ENCODE measurements around the gene TGM4. TPM values are rescaled to one million over a fixed set of nuclear protein-coding genes. Genes with fewer than 3 reads are reported as not detected.
A peak's percentile ranks its signal among the peaks of the same experiment; 100 is the strongest.

The TGM4 gene
- total and polyA plus RNA-seq, 10 of the 15 experiments (the other 5 are each of a cell fraction or from before 2014, with no cell fraction given): not detected

DNA sequence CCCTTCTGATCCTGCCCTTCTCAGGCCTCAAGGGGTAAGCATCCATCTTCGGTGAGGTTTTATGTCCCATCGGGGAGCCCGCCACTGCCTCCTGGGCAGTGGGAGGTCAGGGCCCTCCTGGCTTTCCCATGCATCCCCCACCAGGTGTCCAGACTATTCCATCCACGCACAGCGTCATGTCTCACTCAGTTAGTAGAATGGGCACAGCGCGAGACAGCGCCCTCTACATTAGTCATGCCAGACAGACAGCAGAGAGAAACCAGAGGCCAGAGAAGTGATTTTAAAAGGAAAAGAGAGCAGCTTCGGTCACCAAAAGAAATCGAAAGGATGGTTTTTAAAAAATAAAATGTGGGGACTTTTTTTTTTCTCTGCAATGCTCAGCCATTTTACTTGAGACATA lies 51.8 kb downstream of the TGM4 start:
- TF ChIP-seq CTCF (IDR thresholded peaks at IDR 0.05 in 2 of 3, conservative IDR thresholded peaks at IDR 0.05 in 1 of 3; ENCODE audit: control insufficient read depth in 2 of 3, extremely low read depth in 1 of 3, insufficient read depth in 1 of 3, low read depth in 3 of 3, low read length in 3 of 3): 0 out of 6 replicates have a peak, but pooled peaks of 1 of the 3 experiments have one; percentile 7
- TF ChIP-seq SUPT20H (IDR thresholded peaks at IDR 0.05; ENCODE audit: borderline replicate concordance, control insufficient read depth, low read depth, low read length): no peak
- H2AFZ ChIP-seq (ENCODE audit: control insufficient read depth, low read depth, low read length): no peak overlapping the region
- no peak overlapping the region for H3K4me3 ChIP-seq
- H4K20me1 ChIP-seq (ENCODE audit: control insufficient read depth, insufficient read depth): no peaks in the 10 kb centered on the region
- in situ Hi-C loops (cut with MboI): no loop called here
- no peaks in the 10 kb centered on the region for H3K79me2 ChIP-seq (ENCODE audit: control insufficient read depth, insufficient read depth, low read length)
- TSS peak; percentile 26 for BruUV-seq (replicated peaks)
- no peak overlapping the region for H3K27ac ChIP-seq (ENCODE audit: control insufficient read depth, insufficient read depth)
- no peak for DNase-seq (ENCODE audit: low read depth, low spot score)
- H3K9ac ChIP-seq (ENCODE audit: control insufficient read depth, insufficient read depth, low read length): no peak overlapping the region
- POLR2A ChIA-PET: no interaction called here
- CTCF ChIA-PET: no interaction called here
- ATAC-seq: no peak
- RAD21 ChIA-PET (ENCODE audit: unreplicated experiment): no interaction called here
- peaks cover 0 to 16% of the 10 kb centered on the region in 2 experiments; a peak in 3 of 4 replicates for H3K36me3 ChIP-seq (ENCODE audit: control insufficient read depth in 2 of 2, insufficient read depth in 2 of 2, low read length in 1 of 2)
- no peaks in the 10 kb centered on the region for H3K27me3 ChIP-seq (replicated peaks in 1 of 2; ENCODE audit: control insufficient read depth in 2 of 2, insufficient read depth in 2 of 2, low read length in 1 of 2)
- no peaks in the 10 kb centered on the region for H3K4me1 ChIP-seq (ENCODE audit: control insufficient read depth, insufficient read depth, low read length)
- H3K9me3 ChIP-seq (replicated peaks; ENCODE audit: control insufficient read depth, insufficient read depth, low read length): no peaks in the 10 kb centered on the region
- 97% methylated on average over 10 of the region's 10 CpGs for WGBS (ENCODE audit: insufficient coverage, insufficient replicate concordance, low lambda C conversion rate, missing lambda C conversion rate)
- intact Hi-C loops (cut with micrococcal nuclease; ENCODE audit: unreplicated experiment): no loop called here
- no peak overlapping the region for H3K4me2 ChIP-seq (ENCODE audit: control insufficient read depth, insufficient read depth)
- SMC1A ChIA-PET (ENCODE audit: uncharacterized antibody, unreplicated experiment): no interaction called here
- no peak for FAIRE-seq

DNA sequence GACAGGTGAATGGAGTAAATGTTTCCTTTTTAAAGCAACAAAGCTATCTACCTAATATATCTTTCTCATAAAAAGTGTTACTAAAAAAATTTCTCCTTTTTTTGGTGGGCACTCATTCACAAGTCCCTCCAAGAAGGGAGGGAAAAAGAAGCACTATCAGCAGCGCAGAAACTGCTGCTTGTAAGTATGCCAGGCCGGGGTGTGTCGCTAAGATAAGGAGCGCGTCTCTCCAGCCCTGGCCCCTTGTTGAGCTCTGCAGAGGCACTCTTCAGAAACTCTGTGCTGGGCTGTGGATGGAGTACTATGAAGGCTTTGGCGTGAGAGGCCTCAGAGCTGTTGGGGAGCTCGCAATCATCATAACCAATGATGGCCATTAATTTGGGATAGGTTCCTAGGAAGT lies 52.5 kb downstream of the TGM4 start:
- ATAC-seq: no peak
- ChIA-PET SMC1A (ENCODE audit: uncharacterized antibody, unreplicated experiment) (no interaction called here), RAD21 (ENCODE audit: unreplicated experiment) (no interaction called here), POLR2A (no interaction called here), CTCF (interaction anchor here (0.6 kb wide), 1 partner anchor 110 kb away, joined by 3 read pairs; no protein-coding TSS in a partner anchor)
- Histone ChIP-seq H3K4me1 (ENCODE audit: control insufficient read depth, insufficient read depth, low read length) (no peaks in the 10 kb centered on the region), H3K4me2 (ENCODE audit: control insufficient read depth, insufficient read depth) (no peak overlapping the region), H3K9ac (ENCODE audit: control insufficient read depth, insufficient read depth, low read length) (no peak overlapping the region), H3K27me3 (replicated peaks in 1 of 2; ENCODE audit: control insufficient read depth in 2 of 2, insufficient read depth in 2 of 2, low read length in 1 of 2) (no peaks in the 10 kb centered on the region), H4K20me1 (ENCODE audit: control insufficient read depth, insufficient read depth) (no peaks in the 10 kb centered on the region), H3K27ac (ENCODE audit: control insufficient read depth, insufficient read depth) (no peak overlapping the region), H3K9me3 (replicated peaks; ENCODE audit: control insufficient read depth, insufficient read depth, low read length) (no peaks in the 10 kb centered on the region), H3K36me3 (ENCODE audit: control insufficient read depth in 2 of 2, insufficient read depth in 2 of 2, low read length in 1 of 2) (peaks cover 0 to 17% of the 10 kb centered on the region in 2 experiments; a peak in 3 of 4 replicates), H2AFZ (ENCODE audit: control insufficient read depth, low read depth, low read length) (no peak overlapping the region), H3K79me2 (ENCODE audit: control insufficient read depth, insufficient read depth, low read length) (no peaks in the 10 kb centered on the region), H3K4me3 (no peak overlapping the region)
- no peak for FAIRE-seq
- intact Hi-C loops (cut with micrococcal nuclease; ENCODE audit: unreplicated experiment) (no loop called here), in situ Hi-C loops (cut with MboI) (no loop called here)
- BruUV-seq (replicated peaks): no TSS peak
- 98% methylated on average over 7 of the region's 7 CpGs for WGBS (ENCODE audit: insufficient coverage, insufficient replicate concordance, low lambda C conversion rate, missing lambda C conversion rate)
- no peak for DNase-seq (ENCODE audit: low read depth, low spot score)
- no peak for TF ChIP-seq PAX5 (IDR thresholded peaks at IDR 0.05; ENCODE audit: borderline replicate concordance, low read depth, low read length)
- no peak for TF ChIP-seq SPI1 (IDR thresholded peaks at IDR 0.05; ENCODE audit: borderline replicate concordance, insufficient read depth, low read depth, low read length)
- TF ChIP-seq POU2F2 (IDR thresholded peaks at IDR 0.05; ENCODE audit: borderline replicate concordance, low read depth, low read length): no peak
- TF ChIP-seq STAT3 (IDR thresholded peaks at IDR 0.05; ENCODE audit: low read depth, low read length): no peak
- no peak for TF ChIP-seq KLF5 (IDR thresholded peaks at IDR 0.05; ENCODE audit: partially characterized antibody)
- TF ChIP-seq MTA2 (IDR thresholded peaks at IDR 0.05; ENCODE audit: low read depth): no peak
- TF ChIP-seq MEF2B (IDR thresholded peaks at IDR 0.05; ENCODE audit: partially characterized antibody, poor library complexity, severe bottlenecking): no peak
- no peak for TF ChIP-seq CREB1 (IDR thresholded peaks at IDR 0.05; ENCODE audit: low read depth)
- no peak for TF ChIP-seq HDGF (IDR thresholded peaks at IDR 0.05)
- TF ChIP-seq MTA3 (IDR thresholded peaks at IDR 0.05; ENCODE audit: borderline replicate concordance, low read length): no peak
- no peak for TF ChIP-seq TCF3 (IDR thresholded peaks at IDR 0.05; ENCODE audit: borderline replicate concordance, insufficient read depth, low read depth, low read length)

Measured in GM12878 (cell line).